PFSK-1 (cell line): ENCODE measurements around the gene HSPA12B.

Source experiments
- FOXP2 ChIP-seq: optimal IDR thresholded peaks from 2 replicates; pipeline ENCODE3; 2011; ENCODE audit warnings: borderline replicate concordance, control low read depth, inconsistent platforms; ENCODE audit not compliant: insufficient read depth; ENCODE audit errors: extremely low read length, extremely low read depth
- POLR2AphosphoS5 ChIP-seq: IDR thresholded peaks from 2 replicates; pipeline ENCODE4 v1.6.1; 2012; ENCODE audit warnings: low read depth, mild to moderate bottlenecking, control low read depth, low read length, moderate library complexity
- SIN3A ChIP-seq: IDR thresholded peaks from 2 replicates; pipeline ENCODE4 v1.6.1; 2012; ENCODE audit warnings: mild to moderate bottlenecking, low read length, moderate library complexity, borderline replicate concordance; ENCODE audit not compliant: insufficient read depth
- TAF1 ChIP-seq: IDR thresholded peaks from 2 replicates; pipeline ENCODE4 v1.6.1; 2012; ENCODE audit warnings: low read length, control low read depth, borderline replicate concordance; ENCODE audit not compliant: insufficient read depth
- TF ChIP-seq, protein P1 (sequence below), 2 experiments: IDR thresholded peaks; 2 replicates each; pipeline versions ENCODE4 v1.6.1 to v1.8.0; 2011 to 2012; ENCODE audit warnings: low read depth in 2 of 2, low read length in 2 of 2, control low read depth in 1 of 2, inconsistent platforms in 1 of 2, mild to moderate bottlenecking in 1 of 2, moderate library complexity in 1 of 2; ENCODE audit not compliant: insufficient read depth in 1 of 2

Gene HSPA12B

DNA sequence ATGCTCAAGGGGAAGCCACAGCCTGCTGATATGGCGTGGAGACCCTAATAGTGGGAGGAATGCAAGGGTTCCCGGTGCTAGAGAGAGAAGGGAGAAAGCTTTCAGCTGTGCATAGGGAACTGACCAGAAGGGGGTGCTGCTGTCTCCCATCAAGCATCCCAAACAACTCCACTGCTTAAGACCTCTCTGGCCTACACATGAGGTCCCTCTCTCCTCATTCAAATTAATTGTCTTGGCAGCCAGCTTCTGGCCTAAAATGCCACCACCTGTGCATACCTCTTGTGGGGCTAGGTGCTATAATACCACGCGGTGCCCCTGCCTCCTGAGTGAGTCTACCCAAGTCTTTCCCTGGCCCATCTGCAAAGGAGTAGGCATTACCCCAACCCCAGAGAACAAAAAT is 20.6 kb downstream of the HSPA12B start:
- TF ChIP-seq SIN3A (no peak), TAF1 (no peak), FOXP2 (no peak), POLR2AphosphoS5 (no peak)
- TF ChIP-seq, protein P1, sequence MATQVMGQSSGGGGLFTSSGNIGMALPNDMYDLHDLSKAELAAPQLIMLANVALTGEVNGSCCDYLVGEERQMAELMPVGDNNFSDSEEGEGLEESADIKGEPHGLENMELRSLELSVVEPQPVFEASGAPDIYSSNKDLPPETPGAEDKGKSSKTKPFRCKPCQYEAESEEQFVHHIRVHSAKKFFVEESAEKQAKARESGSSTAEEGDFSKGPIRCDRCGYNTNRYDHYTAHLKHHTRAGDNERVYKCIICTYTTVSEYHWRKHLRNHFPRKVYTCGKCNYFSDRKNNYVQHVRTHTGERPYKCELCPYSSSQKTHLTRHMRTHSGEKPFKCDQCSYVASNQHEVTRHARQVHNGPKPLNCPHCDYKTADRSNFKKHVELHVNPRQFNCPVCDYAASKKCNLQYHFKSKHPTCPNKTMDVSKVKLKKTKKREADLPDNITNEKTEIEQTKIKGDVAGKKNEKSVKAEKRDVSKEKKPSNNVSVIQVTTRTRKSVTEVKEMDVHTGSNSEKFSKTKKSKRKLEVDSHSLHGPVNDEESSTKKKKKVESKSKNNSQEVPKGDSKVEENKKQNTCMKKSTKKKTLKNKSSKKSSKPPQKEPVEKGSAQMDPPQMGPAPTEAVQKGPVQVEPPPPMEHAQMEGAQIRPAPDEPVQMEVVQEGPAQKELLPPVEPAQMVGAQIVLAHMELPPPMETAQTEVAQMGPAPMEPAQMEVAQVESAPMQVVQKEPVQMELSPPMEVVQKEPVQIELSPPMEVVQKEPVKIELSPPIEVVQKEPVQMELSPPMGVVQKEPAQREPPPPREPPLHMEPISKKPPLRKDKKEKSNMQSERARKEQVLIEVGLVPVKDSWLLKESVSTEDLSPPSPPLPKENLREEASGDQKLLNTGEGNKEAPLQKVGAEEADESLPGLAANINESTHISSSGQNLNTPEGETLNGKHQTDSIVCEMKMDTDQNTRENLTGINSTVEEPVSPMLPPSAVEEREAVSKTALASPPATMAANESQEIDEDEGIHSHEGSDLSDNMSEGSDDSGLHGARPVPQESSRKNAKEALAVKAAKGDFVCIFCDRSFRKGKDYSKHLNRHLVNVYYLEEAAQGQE (IDR thresholded peaks at IDR 0.05; ENCODE audit: insufficient read depth in 1 of 2, low read depth in 2 of 2, low read length in 2 of 2) = no peak

DNA sequence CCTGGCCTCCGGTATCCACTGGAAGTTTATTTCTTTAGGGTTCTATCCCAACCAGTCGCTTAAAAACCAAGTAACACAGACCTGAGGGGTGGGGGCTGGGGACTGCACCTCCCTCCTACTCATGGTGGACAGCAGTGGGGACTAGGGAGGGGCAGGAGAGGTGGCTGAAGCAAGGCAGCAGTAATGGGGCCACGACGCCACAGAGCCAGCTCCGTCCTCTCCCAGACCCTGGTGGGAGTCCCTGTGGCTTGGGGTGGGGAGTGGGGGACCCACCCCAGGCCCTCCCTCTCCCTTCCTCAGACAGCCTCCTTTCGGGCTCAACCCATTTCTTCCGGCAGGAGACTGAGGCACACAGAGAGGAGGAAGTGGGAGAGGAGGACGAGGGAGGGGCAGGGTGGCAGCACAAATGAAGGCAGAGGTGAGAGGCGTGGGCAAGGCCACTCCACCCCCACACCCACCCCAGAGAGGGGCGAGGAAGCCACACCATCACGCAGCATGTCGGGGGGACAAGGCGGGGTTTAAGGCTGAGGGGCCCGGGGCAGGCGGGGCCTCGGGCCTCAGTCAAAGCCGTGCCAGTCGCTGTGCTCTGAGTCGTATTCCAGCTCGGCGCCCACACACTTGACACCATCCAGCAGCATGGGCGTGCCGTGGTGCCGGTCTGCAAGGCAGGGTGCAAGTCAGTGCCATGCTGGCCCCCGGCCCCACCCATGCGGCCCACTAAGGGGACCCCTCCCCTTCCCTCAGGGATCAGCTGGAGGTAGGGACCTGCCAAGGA is 21.2 kb downstream of the HSPA12B start:
- TF ChIP-seq, protein P1 (IDR thresholded peaks at IDR 0.05; ENCODE audit: insufficient read depth in 1 of 2, low read depth in 2 of 2, low read length in 2 of 2) = no peak
- no peak for TF ChIP-seq SIN3A
- TF ChIP-seq POLR2AphosphoS5 = no peak
- TF ChIP-seq FOXP2 = no peak
- no peak for TF ChIP-seq TAF1

DNA sequence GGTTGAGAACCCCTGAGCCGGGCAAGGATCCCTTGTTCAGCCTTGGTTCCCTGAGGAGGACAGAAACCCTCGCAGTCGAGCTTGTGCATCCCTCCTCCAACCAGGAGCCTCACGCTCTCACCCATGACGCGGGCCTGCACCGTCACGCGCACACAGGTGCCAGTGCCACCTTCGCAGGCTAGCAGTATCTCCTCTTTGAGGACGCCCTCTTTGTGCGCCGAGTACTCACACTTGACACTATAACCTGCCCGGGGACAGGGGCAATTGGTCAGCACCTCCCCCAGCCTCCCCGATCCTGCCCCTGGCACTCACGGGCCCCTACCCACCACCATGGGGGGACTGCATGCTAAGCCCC is 21.8 kb downstream of the HSPA12B start:
- TF ChIP-seq TAF1 (no peak), FOXP2 (no peak), POLR2AphosphoS5 (no peak), SIN3A (no peak)
- TF ChIP-seq, protein P1 (IDR thresholded peaks at IDR 0.05; ENCODE audit: insufficient read depth in 1 of 2, low read depth in 2 of 2, low read length in 2 of 2) = no peak

DNA sequence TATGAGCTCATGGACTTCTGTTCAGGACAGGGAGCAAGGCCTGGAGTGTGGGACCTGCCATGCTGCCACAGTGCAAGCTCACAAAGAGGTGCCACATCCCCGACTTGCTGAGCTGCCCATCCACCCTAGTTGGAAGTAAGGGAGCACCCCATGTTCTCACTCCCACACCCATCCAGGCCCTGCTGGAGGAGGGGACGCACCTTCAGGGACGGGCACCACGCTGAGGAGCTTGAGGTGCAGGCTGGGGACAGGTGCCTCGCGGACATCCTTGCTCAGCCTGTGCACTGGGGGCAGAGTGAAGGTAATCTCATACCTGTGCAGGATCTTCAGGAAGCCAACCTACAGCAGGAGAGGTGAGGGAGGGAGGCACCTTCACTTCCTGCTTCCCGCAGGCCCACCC is 22.8 kb downstream of the HSPA12B start:
- TF ChIP-seq FOXP2 = no peak
- no peak for TF ChIP-seq SIN3A
- no peak for TF ChIP-seq POLR2AphosphoS5
- TF ChIP-seq, protein P1 (IDR thresholded peaks at IDR 0.05; ENCODE audit: insufficient read depth in 1 of 2, low read depth in 2 of 2, low read length in 2 of 2) = no peak
- TF ChIP-seq TAF1 = no peak
